Esophagus squamous epithelium (tissue), 4 donors: ENCODE results near the gene OCA2.

Source experiments
- CTCF ChIP-seq, 6 experiments: fragments of 450-650 bp in 4 of 6; fragments of 200-600 bp in 2 of 6; sonication (generic) in 2 of 6; IDR thresholded peaks; one replicate each; pipeline ENCODE4 v1.5.1; 2016 to 2019; ENCODE audit warnings: antibody characterized with exemption in 6 of 6, mild to moderate bottlenecking in 4 of 6, moderate library complexity in 4 of 6
- POLR2A ChIP-seq, 4 donors: fragments of 450-650 bp; IDR thresholded peaks; one replicate each; pipeline ENCODE4 v1.6.1; 2017; ENCODE audit warnings: antibody characterized with exemption in 4 of 4, mild to moderate bottlenecking in 4 of 4, moderate library complexity in 3 of 4

DNA sequence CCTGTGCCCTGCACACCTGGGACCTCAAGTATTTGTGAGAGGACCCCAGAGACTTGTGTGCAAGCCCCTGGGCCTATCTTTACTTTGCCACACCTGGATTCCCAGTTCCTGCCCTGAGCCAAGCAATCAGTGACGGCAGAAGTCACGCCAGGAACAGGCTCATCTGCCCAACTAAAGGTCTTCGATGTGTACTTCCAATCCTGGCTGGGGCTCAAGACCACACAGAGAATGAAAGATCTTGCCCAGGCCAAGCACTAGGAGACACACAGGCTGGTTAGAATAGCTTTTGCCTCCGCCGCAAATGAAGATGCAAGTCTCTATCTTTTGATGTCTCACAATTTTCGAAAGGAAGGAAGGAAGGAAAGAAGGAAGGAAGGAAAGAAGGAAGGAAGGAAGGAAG lies 228.8 kb downstream of the OCA2 start:
- no peak for TF ChIP-seq CTCF (IDR thresholded peaks at IDR 0.05)
- no peak for TF ChIP-seq POLR2A (IDR thresholded peaks at IDR 0.05)
